ENCODE measurements around the gene ZNF750. TPM values are rescaled to one million over a fixed set of nuclear protein-coding genes. Genes with fewer than 3 reads are reported as not detected.
A peak's percentile ranks its signal among the peaks of the same experiment; 100 is the strongest.

The ZNF750 gene
- total RNA-seq, 1 donor from 2014 or later = under 0.01 TPM

- no peak for DNase-seq (ENCODE audit: low read depth in 2 of 2)
These were observed 27.2 kb downstream of the ZNF750 start for GRCh38 chr17:82812601-82813000.

DNA sequence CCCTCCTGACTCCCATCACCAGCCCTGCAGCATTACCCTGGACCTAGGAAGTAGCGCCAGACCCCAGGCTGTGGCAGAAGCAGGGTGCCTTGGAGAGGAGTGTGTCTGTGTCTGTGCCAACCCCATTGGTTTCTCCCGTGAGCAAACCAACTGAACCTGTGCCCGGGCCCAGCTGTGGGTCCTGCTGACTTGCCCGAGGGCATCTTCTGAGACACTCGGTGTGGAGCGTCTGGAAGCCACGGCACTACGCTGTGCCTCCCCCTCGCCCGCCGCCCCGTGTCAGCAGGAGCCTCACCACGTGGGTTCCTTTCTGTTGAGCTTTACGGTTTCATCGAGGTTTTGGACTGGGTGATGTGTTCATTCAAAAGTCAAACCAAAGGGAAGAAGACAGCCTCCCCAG, 27.8 kb downstream of the ZNF750 start:
- no peak for DNase-seq (ENCODE audit: low read depth in 2 of 2)

- peak; percentile 41 to 58 for DNase-seq (ENCODE audit: low read depth in 2 of 2)
These were observed 29.0 kb downstream of the ZNF750 start for GRCh38 chr17:82810644-82811430.

DNA sequence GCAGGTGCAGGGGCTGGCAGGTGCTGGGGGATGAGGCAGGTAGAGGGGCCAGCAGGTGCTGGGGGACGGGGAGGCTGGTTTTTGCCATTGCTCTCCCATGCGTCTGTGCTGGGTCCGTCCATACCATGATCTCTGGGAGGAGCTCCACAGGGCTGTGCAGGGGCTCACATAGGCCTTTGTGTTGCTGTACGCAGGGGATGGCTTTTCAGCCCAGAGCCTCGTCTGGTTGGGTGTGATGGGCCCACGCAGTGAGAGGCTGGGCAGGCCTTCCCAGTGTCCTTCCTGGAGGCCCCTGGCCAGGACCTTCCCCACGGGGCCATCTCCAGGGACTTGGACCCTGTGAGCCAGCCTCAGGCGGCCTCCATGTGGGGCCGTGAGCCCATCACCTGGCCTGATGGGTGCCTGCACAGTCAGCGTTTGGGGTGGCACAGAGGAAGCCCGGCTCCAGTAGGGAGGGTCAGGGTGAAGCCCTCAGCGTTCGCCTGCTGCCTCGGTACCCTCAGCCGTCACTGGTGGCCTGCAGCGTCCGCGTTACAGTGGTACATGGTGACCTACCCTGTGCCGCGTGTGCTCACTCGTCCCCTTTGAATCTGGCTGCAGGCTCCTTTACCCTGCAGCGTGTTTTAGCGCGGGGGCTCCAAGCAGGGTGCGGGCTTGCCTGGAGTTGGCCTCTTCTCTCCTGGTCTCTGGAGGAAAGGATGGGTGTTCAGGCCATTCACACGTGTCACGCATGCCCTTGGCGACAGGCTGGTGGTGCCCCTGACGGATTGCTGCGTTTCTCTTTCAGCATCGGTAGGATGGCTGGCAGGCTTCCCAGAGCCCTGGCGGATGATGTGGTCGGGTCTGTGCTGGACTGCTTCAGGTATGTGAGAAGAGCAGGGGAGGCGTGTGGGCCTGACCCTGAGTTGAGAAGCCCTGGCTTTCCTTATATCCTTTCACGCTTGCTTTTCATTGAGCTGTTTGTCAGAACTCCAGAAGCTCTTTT, 30.6 kb downstream of the ZNF750 start:
- DNase-seq (ENCODE audit: low read depth in 2 of 2) = no peak

DNA sequence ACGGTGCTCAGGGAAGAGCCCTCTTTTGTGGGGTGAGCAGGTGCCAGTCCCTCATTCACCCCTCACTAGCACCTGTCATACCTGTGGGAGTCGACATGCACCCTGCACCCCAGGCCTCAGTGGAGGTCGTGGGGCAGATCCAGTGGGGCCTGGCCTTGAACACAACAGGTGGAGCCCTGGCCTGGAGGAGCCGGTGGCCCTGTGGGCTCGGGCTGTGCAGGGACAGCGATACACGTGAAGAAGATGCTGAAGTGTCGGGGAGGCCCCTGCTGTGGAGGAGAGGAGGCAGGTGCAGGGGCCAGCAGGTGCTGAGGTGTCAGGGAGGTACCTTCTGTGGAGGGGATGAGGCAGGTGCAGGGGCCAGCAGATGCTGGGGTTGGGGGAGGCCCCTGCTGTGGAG, 31.8 kb downstream of the ZNF750 start:
- DNase-seq (ENCODE audit: low read depth in 2 of 2) = no peak

DNA sequence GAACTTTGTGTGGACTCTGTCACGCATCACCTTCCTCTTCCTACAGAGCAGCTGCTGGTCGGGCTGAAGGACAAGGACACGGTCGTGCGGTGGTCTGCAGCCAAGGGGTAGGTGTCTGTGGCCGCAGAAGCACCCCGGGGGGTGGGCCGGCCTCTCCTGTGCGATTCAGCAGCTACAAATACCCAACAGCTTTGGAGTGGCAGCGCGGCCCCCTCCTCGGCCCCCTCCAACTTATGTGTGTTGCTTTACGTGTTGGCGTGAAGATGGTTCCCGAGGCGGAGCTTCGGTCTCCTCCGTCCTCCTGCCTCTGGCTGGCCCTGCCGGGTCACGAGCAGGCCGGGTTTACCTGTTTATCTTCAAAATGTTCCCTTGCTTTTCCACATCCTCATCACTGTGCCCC, 32.3 kb downstream of the ZNF750 start:
- no peak for DNase-seq (ENCODE audit: low read depth in 2 of 2)

GRCh38 chr17:82807101-82807500, 32.7 kb downstream of the ZNF750 start:
- no peak for DNase-seq (ENCODE audit: low read depth in 2 of 2)

DNA sequence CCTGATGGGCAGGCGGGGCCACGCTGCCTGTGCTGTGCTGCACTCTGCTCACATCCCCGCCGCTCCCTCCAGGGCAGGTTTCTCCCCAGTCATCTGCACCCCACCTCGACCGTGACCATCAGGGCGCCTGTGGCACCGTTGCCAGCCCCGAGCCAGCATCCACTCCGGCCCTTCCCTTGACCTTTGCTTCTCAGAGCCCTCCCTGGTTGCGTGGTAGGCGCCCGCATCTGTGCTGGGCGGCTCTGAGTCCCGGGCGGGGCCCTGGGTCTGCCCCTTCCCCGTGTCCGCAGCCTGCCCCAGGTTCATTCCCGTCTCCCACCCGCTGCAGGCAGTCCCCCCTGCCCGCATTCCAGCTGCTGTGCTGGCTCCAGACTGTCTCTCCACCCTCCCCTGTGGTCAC, 33.2 kb downstream of the ZNF750 start:
- DNase-seq (ENCODE audit: low read depth in 2 of 2) = no peak

- no peak for DNase-seq (ENCODE audit: low read depth in 2 of 2)
These were observed 34.0 kb downstream of the ZNF750 start for GRCh38 chr17:82805823-82806222.

GRCh38 chr17:82805254-82805653, 34.6 kb downstream of the ZNF750 start:
- DNase-seq (ENCODE audit: low read depth in 2 of 2) = no peak

- DNase-seq (ENCODE audit: low read depth in 2 of 2) = no peak
These were observed 35.2 kb downstream of the ZNF750 start for GRCh38 chr17:82804442-82805191.

DNA sequence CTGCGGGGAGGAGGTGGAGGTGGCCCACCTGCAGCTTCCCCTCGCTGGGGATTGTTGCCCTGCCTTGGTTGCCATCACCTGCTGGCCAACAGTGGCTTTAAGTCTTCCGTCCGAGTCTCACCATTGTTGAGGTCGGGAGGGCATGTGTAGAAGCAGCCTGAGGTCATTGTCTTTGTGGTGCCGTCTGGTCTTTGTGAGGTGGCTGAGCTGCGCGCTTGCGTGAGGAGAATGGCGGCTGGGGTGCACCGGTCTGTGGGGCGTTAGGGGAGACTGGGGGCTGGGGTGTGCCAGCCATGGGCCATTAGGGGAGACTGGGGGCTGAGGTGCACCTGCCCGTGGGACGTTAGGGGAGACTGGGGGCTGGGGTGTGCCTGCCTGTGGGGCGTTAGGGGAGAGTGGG, 36.2 kb downstream of the ZNF750 start:
- DNase-seq (ENCODE audit: low read depth in 2 of 2) = no peak

- no peak for DNase-seq (ENCODE audit: low read depth in 2 of 2)
These were observed 36.6 kb downstream of the ZNF750 start for GRCh38 chr17:82803185-82803584.

DNA sequence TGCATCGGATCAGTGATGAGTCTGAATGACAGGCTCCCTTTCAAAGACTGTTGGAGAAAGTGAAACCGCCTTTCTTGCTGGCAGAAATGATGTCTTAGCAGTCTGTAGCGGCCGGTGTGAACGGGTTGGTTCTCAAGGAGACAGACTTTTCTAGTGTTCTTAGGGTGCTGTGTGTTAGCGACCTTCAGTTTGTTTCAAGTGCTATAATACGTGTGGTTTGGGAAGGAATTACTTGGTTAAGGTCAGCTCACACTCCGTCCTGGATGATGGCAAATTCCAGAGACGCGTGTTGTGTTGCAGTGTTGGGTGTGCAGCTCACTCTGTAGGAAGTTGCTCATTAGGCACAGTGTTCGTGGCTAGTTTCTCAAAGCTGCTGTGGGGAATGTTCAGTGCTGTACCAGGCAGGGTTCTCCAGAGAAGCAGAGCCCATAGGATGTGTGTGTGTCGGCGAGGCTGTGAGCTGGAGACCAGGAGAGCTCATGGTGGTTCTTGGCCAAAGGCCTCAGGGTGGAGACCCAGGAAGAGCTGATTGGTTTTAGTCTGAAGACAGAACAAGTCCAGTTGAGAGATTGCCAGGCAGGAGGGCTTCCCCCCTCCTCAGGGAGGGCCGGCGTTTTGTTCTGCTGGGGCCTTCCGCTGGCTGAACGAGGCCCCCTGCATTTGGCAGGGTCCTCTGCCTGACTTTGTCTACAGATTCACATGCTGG, 37.6 kb downstream of the ZNF750 start:
- DNase-seq (ENCODE audit: low read depth in 2 of 2) = no peak

- no peak for DNase-seq (ENCODE audit: low read depth in 2 of 2)
These were observed 38.3 kb downstream of the ZNF750 start for GRCh38 chr17:82801377-82801970.

GRCh38 chr17:82800885-82801284, 38.9 kb downstream of the ZNF750 start:
- DNase-seq (ENCODE audit: low read depth in 2 of 2) = no peak

- no peak for DNase-seq (ENCODE audit: low read depth in 2 of 2)
These were observed 40.2 kb downstream of the ZNF750 start for GRCh38 chr17:82799591-82799990.

DNA sequence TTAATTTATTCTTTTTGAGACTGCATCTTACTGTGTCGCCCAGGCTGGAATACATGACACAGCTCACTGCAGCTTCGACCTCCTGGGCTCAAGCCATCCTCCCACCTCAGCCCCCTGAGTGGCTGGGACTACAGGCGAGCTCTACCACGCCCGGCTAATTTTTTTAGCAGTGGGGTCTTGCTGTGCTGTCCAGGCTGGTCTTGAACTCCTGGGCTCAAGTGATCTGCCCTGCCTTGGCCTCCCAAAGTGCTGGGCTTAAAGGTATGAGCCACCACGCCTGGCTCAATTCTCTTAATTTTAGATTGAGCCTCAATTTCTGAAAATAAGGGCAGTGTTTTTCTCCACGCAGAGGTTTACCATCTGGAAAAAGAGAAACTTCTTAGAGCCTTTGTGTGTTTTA, 41.1 kb downstream of the ZNF750 start:
- no peak for DNase-seq (ENCODE audit: low read depth in 2 of 2)

GRCh38 chr17:82797061-82797460, 42.8 kb downstream of the ZNF750 start:
- DNase-seq (ENCODE audit: low read depth in 2 of 2) = no peak

GRCh38 chr17:82795615-82796014, 44.2 kb downstream of the ZNF750 start:
- DNase-seq (ENCODE audit: low read depth in 2 of 2) = no peak

Measured in dermis microvascular lymphatic vessel endothelial cell (primary cell).